Uterus (tissue), 4 donors: Measurements from ENCODE around the gene SSBP4. TPM values are rescaled to one million over a fixed set of nuclear protein-coding genes. Genes with fewer than 3 reads are reported as not detected.

Experiments
- DNase-seq, 2 donors: peaks; one replicate each; pipeline ENCODE4 v3.0.0-alpha.2; 2019 to 2020
- H3K27ac ChIP-seq, 2 donors: fragments of 200-600 bp; sonication (generic); 1 replicate in 1 of 2; 2 replicates in 1 of 2; pipeline ENCODE4 v1.5.1; 2016 to 2018
- H3K27me3 ChIP-seq, 2 donors: fragments of 200-600 bp; sonication (generic); one replicate each; pipeline ENCODE4 v1.5.1; 2018 to 2019; ENCODE audit warnings: control low read depth in 1 of 2
- H3K36me3 ChIP-seq, 2 donors: fragments of 200-600 bp; sonication (generic); one replicate each; pipeline ENCODE4 v1.5.1; 2019; ENCODE audit warnings: control low read depth in 1 of 2
- H3K4me1 ChIP-seq, 2 donors: fragments of 200-600 bp; sonication (generic); one replicate each; pipeline ENCODE4 v1.5.1; 2018 to 2019; ENCODE audit warnings: control low read depth in 1 of 2
- H3K4me3 ChIP-seq, 2 donors: fragments of 200-600 bp; sonication (generic); 1 replicate in 1 of 2; 2 replicates in 1 of 2; pipeline ENCODE4 v1.5.1; 2018 to 2019; ENCODE audit warnings: mild to moderate bottlenecking in 1 of 2
- H3K9me3 ChIP-seq, 2 donors: fragments of 200-600 bp; sonication (generic); one replicate each; pipeline ENCODE4 v1.5.1; 2019; ENCODE audit warnings: control low read depth in 1 of 2
- POLR2A ChIP-seq, 2 donors: fragments of 450-650 bp; IDR thresholded peaks; one replicate each; pipeline ENCODE4 v1.6.1; 2016; ENCODE audit warnings: antibody characterized with exemption in 2 of 2, mild to moderate bottlenecking in 1 of 2, moderate library complexity in 1 of 2
- intact Hi-C: fragments of 100-400 bp; cut with DNase I; formaldehyde crosslinking; loops from one replicate; pipeline ENCODE4 v1.15.1; 2023; ENCODE audit warnings: low total_unique reads
- total RNA-seq, 4 donors: library from RNA; depleted of rRNA in 3 of 4; stranded (reverse); fragments of >200 nt in 3 of 4; gene quantifications; one replicate each; pipeline versions ENCODE4 v1.1.0 to v1.2.4, GENCODE V29; 2014 to 2023
- TF ChIP-seq, protein P1 (sequence below), 4 experiments: fragments of 200-600 bp in 2 of 4; fragments of 450-650 bp in 2 of 4; sonication (generic) in 2 of 4; IDR thresholded peaks; one replicate each; pipeline ENCODE4 v1.5.1; 2016 to 2019; ENCODE audit warnings: antibody characterized with exemption in 4 of 4, mild to moderate bottlenecking in 2 of 4, moderate library complexity in 1 of 4
- donor health status: DM: yes; HTN: yes; CAD: no.

Gene SSBP4
- total RNA-seq, 4 donors from 2014 or later, result 23.6 to 105 (median 54.8) TPM

DNA sequence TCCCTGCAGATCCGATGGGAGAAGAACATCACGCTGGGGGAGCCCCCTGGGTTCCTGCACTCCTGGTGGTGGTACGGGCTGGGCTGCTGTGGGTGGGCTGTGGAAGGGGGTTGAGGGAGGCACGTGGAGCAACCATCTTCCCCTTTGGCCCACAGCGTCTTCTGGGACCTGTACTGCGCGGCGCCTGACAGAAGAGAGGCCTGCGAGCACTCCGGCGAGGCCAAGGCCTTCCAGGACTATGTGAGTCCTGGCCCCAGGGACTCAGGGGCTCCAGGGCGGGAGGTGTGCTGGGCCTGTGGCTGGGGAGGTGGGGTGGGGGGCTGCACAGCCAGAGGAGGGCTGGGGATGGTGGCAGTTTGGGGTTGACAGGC is 8.5 kb downstream of the SSBP4 start:
- H3K4me1 ChIP-seq, result peaks cover 0 to 26% of the 10 kb centered on the region in 2 donors
- intact Hi-C loops, result no loop called here
- H3K4me3 ChIP-seq, result no peak overlapping the region
- DNase-seq, result no peak
- no peaks in the 10 kb centered on the region for H3K9me3 ChIP-seq
- H3K27me3 ChIP-seq, result no peaks in the 10 kb centered on the region
- H3K36me3 ChIP-seq, result no peaks in the 10 kb centered on the region
- H3K27ac ChIP-seq, result peak overlapping the region in 1 of 2 donors; percentile 80
- TF ChIP-seq POLR2A (IDR thresholded peaks at IDR 0.05), result no peak
- TF ChIP-seq, protein P1, sequence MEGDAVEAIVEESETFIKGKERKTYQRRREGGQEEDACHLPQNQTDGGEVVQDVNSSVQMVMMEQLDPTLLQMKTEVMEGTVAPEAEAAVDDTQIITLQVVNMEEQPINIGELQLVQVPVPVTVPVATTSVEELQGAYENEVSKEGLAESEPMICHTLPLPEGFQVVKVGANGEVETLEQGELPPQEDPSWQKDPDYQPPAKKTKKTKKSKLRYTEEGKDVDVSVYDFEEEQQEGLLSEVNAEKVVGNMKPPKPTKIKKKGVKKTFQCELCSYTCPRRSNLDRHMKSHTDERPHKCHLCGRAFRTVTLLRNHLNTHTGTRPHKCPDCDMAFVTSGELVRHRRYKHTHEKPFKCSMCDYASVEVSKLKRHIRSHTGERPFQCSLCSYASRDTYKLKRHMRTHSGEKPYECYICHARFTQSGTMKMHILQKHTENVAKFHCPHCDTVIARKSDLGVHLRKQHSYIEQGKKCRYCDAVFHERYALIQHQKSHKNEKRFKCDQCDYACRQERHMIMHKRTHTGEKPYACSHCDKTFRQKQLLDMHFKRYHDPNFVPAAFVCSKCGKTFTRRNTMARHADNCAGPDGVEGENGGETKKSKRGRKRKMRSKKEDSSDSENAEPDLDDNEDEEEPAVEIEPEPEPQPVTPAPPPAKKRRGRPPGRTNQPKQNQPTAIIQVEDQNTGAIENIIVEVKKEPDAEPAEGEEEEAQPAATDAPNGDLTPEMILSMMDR (IDR thresholded peaks at IDR 0.05), result no peak

- TF ChIP-seq, protein P1 (IDR thresholded peaks at IDR 0.05), result no peak
- TF ChIP-seq POLR2A (IDR thresholded peaks at IDR 0.05), result no peak
- Histone ChIP-seq H3K27ac (peak overlapping the region; percentile 78 to 85), H3K27me3 (no peaks in the 10 kb centered on the region), H3K4me3 (no peak overlapping the region), H3K36me3 (no peaks in the 10 kb centered on the region), H3K9me3 (no peaks in the 10 kb centered on the region), H3K4me1 (peaks cover 0 to 26% of the 10 kb centered on the region in 2 donors)
- no peak for DNase-seq
- intact Hi-C loops, result no loop called here
Measured at GRCh38 chr19:18428173-18428786, 9.1 kb downstream of the SSBP4 start.

GRCh38 chr19:18428787-18429674 is 9.8 kb downstream of the SSBP4 start:
- H3K9me3 ChIP-seq, result no peaks in the 10 kb centered on the region
- H3K4me1 ChIP-seq, result peaks cover 0 to 26% of the 10 kb centered on the region in 2 donors
- H3K27me3 ChIP-seq, result no peaks in the 10 kb centered on the region
- H3K27ac ChIP-seq, result peak overlapping the region; percentile 78 to 85
- peak in 1 of 2 donors; percentile 22 for TF ChIP-seq POLR2A (IDR thresholded peaks at IDR 0.05)
- TF ChIP-seq, protein P1 (IDR thresholded peaks at IDR 0.05), result no peak
- DNase-seq, result peak; percentile 72 to 81
- H3K36me3 ChIP-seq, result no peaks in the 10 kb centered on the region
- H3K4me3 ChIP-seq, result peak overlapping the region; percentile 34 to 39
- intact Hi-C loops, result no loop called here

DNA sequence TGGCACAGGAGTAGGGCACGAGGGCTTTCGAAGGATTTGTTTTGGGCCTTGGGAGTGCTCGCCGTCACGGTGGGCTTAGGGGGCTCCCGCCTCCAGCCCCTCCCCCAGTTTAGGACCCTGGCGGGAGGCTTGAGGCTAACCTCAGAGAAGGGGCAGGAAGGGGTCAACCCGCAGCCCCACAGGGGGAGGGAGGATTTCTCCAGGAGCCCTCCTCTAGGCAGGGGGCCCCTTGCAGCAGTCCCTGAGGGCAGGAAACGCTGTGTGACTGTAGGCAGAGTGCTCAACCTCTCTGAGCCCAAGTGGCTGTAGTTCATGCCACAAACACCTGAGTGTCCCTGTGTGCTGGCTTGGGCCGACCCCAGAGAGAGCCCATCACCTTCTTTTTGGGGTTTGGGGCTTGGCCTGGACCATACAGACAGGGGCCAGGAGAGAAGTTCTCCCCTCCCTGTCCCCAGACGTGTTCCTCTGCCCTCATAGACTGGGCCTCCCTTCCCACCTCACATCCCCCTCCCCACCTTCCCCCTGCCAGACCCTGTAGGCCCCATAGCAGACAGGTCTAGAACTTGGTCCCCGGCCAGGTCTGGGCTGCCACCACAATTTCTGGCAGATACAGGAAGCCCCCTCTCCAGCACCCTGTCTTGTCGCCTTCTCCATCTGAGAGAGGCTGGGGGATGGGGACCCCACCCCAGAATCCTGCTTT is 10.7 kb downstream of the SSBP4 start:
- intact Hi-C loops, result no loop called here
- Histone ChIP-seq H3K27ac (peak overlapping the region; percentile 78 to 85), H3K4me3 (no peak overlapping the region), H3K9me3 (no peaks in the 10 kb centered on the region), H3K36me3 (no peaks in the 10 kb centered on the region), H3K4me1 (peaks cover 0 to 26% of the 10 kb centered on the region in 2 donors), H3K27me3 (no peaks in the 10 kb centered on the region)
- no peak for TF ChIP-seq POLR2A (IDR thresholded peaks at IDR 0.05)
- TF ChIP-seq, protein P1 (IDR thresholded peaks at IDR 0.05), result no peak
- DNase-seq, result peak in 1 of 2 donors; percentile 49
